ENCODE measurements around the gene UBAP1. TPM values are rescaled to one million over a fixed set of nuclear protein-coding genes. Genes with fewer than 3 reads are reported as not detected.

The UBAP1 gene
- total RNA-seq, 2 donors from 2014 or later = 36.4 to 39.8 TPM

DNA sequence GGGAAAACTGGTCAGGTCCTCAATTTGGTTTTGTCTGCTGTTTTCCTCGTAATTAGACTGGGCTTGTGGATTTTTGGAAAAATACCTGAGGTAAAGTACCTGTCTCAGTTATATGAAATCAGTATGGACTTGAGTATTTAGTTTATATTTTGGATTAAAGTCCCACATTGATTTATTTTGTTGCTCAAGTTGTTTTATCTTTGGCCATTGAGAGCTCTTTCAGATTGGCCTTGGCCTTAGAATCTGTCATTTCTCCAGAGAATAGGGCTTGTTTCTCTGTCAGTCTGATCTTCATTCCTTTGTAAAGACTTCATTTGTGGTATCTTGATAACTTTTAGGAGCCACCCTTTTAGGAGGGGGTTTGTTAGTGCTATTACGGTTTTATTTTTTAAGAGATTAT lies 21.2 kb downstream of the UBAP1 start:
- Mint-ChIP-seq H3K36me3 (ENCODE audit: low read depth) (peaks cover 18% of the 10 kb centered on the region), H3K4me1 (peaks cover 23% of the 10 kb centered on the region), H3K9me3 (no peaks in the 10 kb centered on the region), H3K27ac (peak overlapping the region; percentile 44), H3K4me3 (no peak overlapping the region), H3K27me3 (ENCODE audit: insufficient read depth) (no peaks in the 10 kb centered on the region)
- H3K27ac ChIP-seq (ENCODE audit: low read depth, low read length) = no peak overlapping the region
- H3K27me3 ChIP-seq (ENCODE audit: control insufficient read depth, insufficient read depth, low read length, poor library complexity, severe bottlenecking) = no peaks in the 10 kb centered on the region
- no peak for DNase-seq
- no peak overlapping the region for H3K9ac ChIP-seq (ENCODE audit: extremely low read depth, low read length, poor library complexity, severe bottlenecking)
- no peaks in the 10 kb centered on the region for H3K4me1 ChIP-seq (ENCODE audit: control insufficient read depth, insufficient read depth, low read length)
- no peak overlapping the region for H3K4me3 ChIP-seq (ENCODE audit: low read length)
- WGBS, 2 experiments (ENCODE audit: insufficient coverage in 1 of 2, insufficient read length in 1 of 2) = 83 to 98% methylated on average over 1 to 2 of the region's 2 CpGs
- peaks cover 31% of the 10 kb centered on the region for H3K36me3 ChIP-seq (ENCODE audit: control insufficient read depth, insufficient read depth, low read length)
- H3K9me3 ChIP-seq (ENCODE audit: control insufficient read depth, low read length) = no peaks in the 10 kb centered on the region
- TF ChIP-seq, protein P1, sequence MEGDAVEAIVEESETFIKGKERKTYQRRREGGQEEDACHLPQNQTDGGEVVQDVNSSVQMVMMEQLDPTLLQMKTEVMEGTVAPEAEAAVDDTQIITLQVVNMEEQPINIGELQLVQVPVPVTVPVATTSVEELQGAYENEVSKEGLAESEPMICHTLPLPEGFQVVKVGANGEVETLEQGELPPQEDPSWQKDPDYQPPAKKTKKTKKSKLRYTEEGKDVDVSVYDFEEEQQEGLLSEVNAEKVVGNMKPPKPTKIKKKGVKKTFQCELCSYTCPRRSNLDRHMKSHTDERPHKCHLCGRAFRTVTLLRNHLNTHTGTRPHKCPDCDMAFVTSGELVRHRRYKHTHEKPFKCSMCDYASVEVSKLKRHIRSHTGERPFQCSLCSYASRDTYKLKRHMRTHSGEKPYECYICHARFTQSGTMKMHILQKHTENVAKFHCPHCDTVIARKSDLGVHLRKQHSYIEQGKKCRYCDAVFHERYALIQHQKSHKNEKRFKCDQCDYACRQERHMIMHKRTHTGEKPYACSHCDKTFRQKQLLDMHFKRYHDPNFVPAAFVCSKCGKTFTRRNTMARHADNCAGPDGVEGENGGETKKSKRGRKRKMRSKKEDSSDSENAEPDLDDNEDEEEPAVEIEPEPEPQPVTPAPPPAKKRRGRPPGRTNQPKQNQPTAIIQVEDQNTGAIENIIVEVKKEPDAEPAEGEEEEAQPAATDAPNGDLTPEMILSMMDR (conservative IDR thresholded peaks at IDR 0.05) = no peak

DNA sequence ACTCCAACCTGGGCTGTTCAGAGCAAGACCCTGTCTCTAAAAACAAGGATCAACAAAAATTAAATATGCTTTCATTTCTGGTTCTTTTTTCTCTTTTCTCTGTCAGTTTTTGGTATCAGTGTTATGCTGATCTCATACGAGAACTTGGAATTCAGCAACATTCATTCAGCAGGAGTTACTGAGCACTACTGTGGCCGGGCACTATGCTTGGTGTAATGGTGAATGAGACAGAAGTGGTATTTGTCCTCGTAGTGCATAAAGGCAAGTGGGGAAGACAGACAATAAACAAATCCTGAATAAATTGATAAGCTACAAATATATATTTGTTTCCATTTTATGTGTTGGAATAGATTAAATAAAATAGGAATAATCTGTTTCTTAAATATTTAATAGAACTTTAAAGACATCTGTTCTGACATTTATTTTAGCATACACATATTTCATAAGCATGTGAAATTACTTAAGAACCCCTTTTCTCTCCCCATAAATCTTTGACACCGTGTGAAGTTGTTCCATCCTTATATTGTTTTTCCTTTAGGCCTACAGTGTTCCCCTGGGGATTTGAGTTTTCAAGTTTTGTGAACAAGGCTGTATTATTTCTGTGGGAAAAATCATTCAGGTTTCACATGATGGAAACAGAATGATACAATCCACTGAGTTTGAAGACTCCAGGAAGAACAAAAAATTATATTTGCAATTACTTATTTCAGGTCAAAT lies 24.6 kb downstream of the UBAP1 start:
- H3K27me3 Mint-ChIP-seq (ENCODE audit: insufficient read depth) = no peaks in the 10 kb centered on the region
- no peak overlapping the region for H3K4me3 Mint-ChIP-seq
- TF ChIP-seq, protein P1 (conservative IDR thresholded peaks at IDR 0.05) = no peak
- Histone ChIP-seq H3K4me1 (ENCODE audit: control insufficient read depth, insufficient read depth, low read length) (no peaks in the 10 kb centered on the region), H3K27me3 (ENCODE audit: control insufficient read depth, insufficient read depth, low read length, poor library complexity, severe bottlenecking) (no peaks in the 10 kb centered on the region), H3K36me3 (ENCODE audit: control insufficient read depth, insufficient read depth, low read length) (peaks cover 28% of the 10 kb centered on the region), H3K4me3 (ENCODE audit: low read length) (no peak overlapping the region), H3K27ac (ENCODE audit: low read depth, low read length) (no peak overlapping the region), H3K9me3 (ENCODE audit: control insufficient read depth, low read length) (peaks cover 6% of the 10 kb centered on the region), H3K9ac (ENCODE audit: extremely low read depth, low read length, poor library complexity, severe bottlenecking) (no peak overlapping the region)
- peak overlapping the region; percentile 4 for H3K27ac Mint-ChIP-seq
- DNase-seq = no peak
- WGBS, 2 experiments (ENCODE audit: insufficient coverage in 1 of 2, insufficient read length in 1 of 2) = 93 to 100% methylated on average over 1 to 3 of the region's 4 CpGs
- no peaks in the 10 kb centered on the region for H3K9me3 Mint-ChIP-seq
- H3K36me3 Mint-ChIP-seq (ENCODE audit: low read depth) = peaks cover 24% of the 10 kb centered on the region
- H3K4me1 Mint-ChIP-seq = peaks cover 11% of the 10 kb centered on the region

GRCh38 chr9:34203992-34204635 lies 25.3 kb downstream of the UBAP1 start:
- TF ChIP-seq, protein P1 (conservative IDR thresholded peaks at IDR 0.05) = no peak
- no peak overlapping the region for H3K27ac ChIP-seq (ENCODE audit: low read depth, low read length)
- no peak for DNase-seq
- H3K36me3 Mint-ChIP-seq (ENCODE audit: low read depth) = peaks cover 25% of the 10 kb centered on the region
- H3K9me3 Mint-ChIP-seq = no peaks in the 10 kb centered on the region
- no peak overlapping the region for H3K4me3 Mint-ChIP-seq
- H3K27me3 Mint-ChIP-seq (ENCODE audit: insufficient read depth) = no peaks in the 10 kb centered on the region
- no peak overlapping the region for H3K9ac ChIP-seq (ENCODE audit: extremely low read depth, low read length, poor library complexity, severe bottlenecking)
- WGBS, 2 experiments (ENCODE audit: insufficient coverage in 1 of 2, insufficient read length in 1 of 2) = 84 to 98% methylated on average over 4 to 5 of the region's 6 CpGs
- peaks cover 6% of the 10 kb centered on the region for H3K9me3 ChIP-seq (ENCODE audit: control insufficient read depth, low read length)
- peaks cover 25% of the 10 kb centered on the region for H3K36me3 ChIP-seq (ENCODE audit: control insufficient read depth, insufficient read depth, low read length)
- no peaks in the 10 kb centered on the region for H3K27me3 ChIP-seq (ENCODE audit: control insufficient read depth, insufficient read depth, low read length, poor library complexity, severe bottlenecking)
- no peaks in the 10 kb centered on the region for H3K4me1 ChIP-seq (ENCODE audit: control insufficient read depth, insufficient read depth, low read length)
- H3K27ac Mint-ChIP-seq = no peak overlapping the region
- peaks cover 8% of the 10 kb centered on the region for H3K4me1 Mint-ChIP-seq
- no peak overlapping the region for H3K4me3 ChIP-seq (ENCODE audit: low read length)

Measured in endodermal cell (in vitro differentiated cells).